Fibroblast of lung (primary cell): ENCODE results near the gene PCDH12. TPM values are rescaled to one million over a fixed set of nuclear protein-coding genes. Genes with fewer than 3 reads are reported as not detected.

Experiments used
- DNase-seq, 2 donors: peaks; one replicate each; pipeline versions ENCODE4 v3.0.0 to v3.0.0-alpha.2; 2010; ENCODE audit warnings: low read depth in 2 of 2
- H2AFZ ChIP-seq: 2 replicates; pipeline ENCODE4 v1.5.1; 2012; ENCODE audit warnings: low read length, control low read depth, inconsistent platforms
- H3K27ac ChIP-seq: 2 replicates; pipeline ENCODE4 v1.5.1; 2011; ENCODE audit warnings: low read length, control low read depth; ENCODE audit not compliant: insufficient read depth
- H3K27me3 ChIP-seq: 2 replicates; pipeline ENCODE4 v1.5.1; 2011; ENCODE audit warnings: mild to moderate bottlenecking, low read length; ENCODE audit not compliant: control insufficient read depth, insufficient read depth
- H3K36me3 ChIP-seq: 2 replicates; pipeline ENCODE4 v1.5.1; 2011; ENCODE audit warnings: low read length; ENCODE audit not compliant: control insufficient read depth, insufficient read depth
- H3K4me1 ChIP-seq: 2 replicates; pipeline ENCODE4 v1.5.1; 2011; ENCODE audit warnings: low read length; ENCODE audit not compliant: control insufficient read depth, insufficient read depth; ENCODE audit errors: extremely low read depth
- H3K4me2 ChIP-seq: 2 replicates; pipeline ENCODE4 v1.5.1; 2011; ENCODE audit warnings: low read length, control low read depth; ENCODE audit not compliant: insufficient read depth; ENCODE audit errors: extremely low read depth
- H3K4me3 ChIP-seq, 4 experiments: fragments of 200-600 bp in 1 of 4; sonication (generic) in 1 of 4; replicated peaks in 1 of 4; 2 replicates each; pipeline ENCODE4 v1.5.1; 2011 to 2016; ENCODE audit warnings: low read length in 4 of 4, low read depth in 3 of 4, mild to moderate bottlenecking in 3 of 4, control low read depth in 2 of 4, inconsistent platforms in 1 of 4, mixed read lengths in 1 of 4; ENCODE audit not compliant: insufficient read depth in 1 of 4; ENCODE audit errors: control extremely low read depth in 1 of 4
- H3K79me2 ChIP-seq: 2 replicates; pipeline ENCODE4 v1.5.1; 2012; ENCODE audit warnings: mild to moderate bottlenecking, low read length, inconsistent platforms; ENCODE audit not compliant: control insufficient read depth, insufficient read depth
- H3K9ac ChIP-seq: 2 replicates; pipeline ENCODE4 v1.5.1; 2011; ENCODE audit warnings: mild to moderate bottlenecking, low read length, control low read depth; ENCODE audit not compliant: insufficient read depth
- H3K9me3 ChIP-seq: 2 replicates; pipeline ENCODE4 v1.5.1; 2012; ENCODE audit warnings: low read depth, low read length; ENCODE audit not compliant: control insufficient read depth, insufficient read depth
- H4K20me1 ChIP-seq: 2 replicates; pipeline ENCODE4 v1.5.1; 2011; ENCODE audit warnings: low read length; ENCODE audit not compliant: control insufficient read depth, insufficient read depth; ENCODE audit errors: extremely low read depth
- CTCF ChIP-seq, 2 donors: IDR thresholded peaks in 1 of 2; conservative IDR thresholded peaks in 1 of 2; 1 replicate in 1 of 2; 2 replicates in 1 of 2; pipeline ENCODE4 v1.5.1; 2011 to 2012; ENCODE audit warnings: low read length in 2 of 2, control low read depth in 1 of 2, inconsistent platforms in 1 of 2, low read depth in 1 of 2, mild to moderate bottlenecking in 1 of 2
- EZH2 ChIP-seq: IDR thresholded peaks from 2 replicates; pipeline ENCODE4 v1.5.1; 2012; ENCODE audit warnings: low read length, control low read depth, mild to moderate bottlenecking; ENCODE audit errors: missing control alignments
- polyA plus RNA-seq, 2 donors: library from polyadenylated mRNA; depleted of rRNA in 1 of 2; stranded (reverse) in 1 of 2; unstranded in 1 of 2; fragments of >200 nt; gene quantifications; 2 replicates each; pipeline ENCODE4 v1.2.1, GENCODE V29; 2011 to 2012; ENCODE audit warnings: missing spikeins in 1 of 2
- total RNA-seq: library from RNA; depleted of rRNA; stranded (reverse); fragments of >200 nt; gene quantifications from 2 replicates; pipeline ENCODE4 v1.2.1, GENCODE V29; 2014

PCDH12 gene
- total and polyA plus RNA-seq, 2 donors (not counting 1 experiment from before 2014, with no cell fraction given) = under 0.01 to 0.02 TPM

- no peak overlapping the region for H3K4me2 ChIP-seq
- no peaks in the 10 kb centered on the region for H3K9me3 ChIP-seq
- H3K27me3 ChIP-seq = peaks cover 3% of the 10 kb centered on the region
- no peaks in the 10 kb centered on the region for H3K4me1 ChIP-seq
- H3K9ac ChIP-seq = no peak overlapping the region
- H4K20me1 ChIP-seq = no peaks in the 10 kb centered on the region
- no peaks in the 10 kb centered on the region for H3K36me3 ChIP-seq
- no peak for TF ChIP-seq EZH2
- TF ChIP-seq CTCF (conservative IDR thresholded peaks at IDR 0.05 in 1 of 2, IDR thresholded peaks at IDR 0.05 in 1 of 2; ENCODE audit: low read depth in 1 of 2, low read length in 2 of 2) = peak; percentile 81 to 89
- H2AFZ ChIP-seq = peak overlapping the region; percentile 84
- H3K27ac ChIP-seq = no peak overlapping the region
- peak; percentile 59 to 82 for DNase-seq
- H3K4me3 ChIP-seq = no peak overlapping the region
- H3K79me2 ChIP-seq = no peaks in the 10 kb centered on the region
These were observed 2.7 kb upstream of the PCDH12 start for GRCh38 chr5:141960449-141961323.

- Histone ChIP-seq H3K79me2 (no peaks in the 10 kb centered on the region), H3K36me3 (no peaks in the 10 kb centered on the region), H3K9ac (no peak overlapping the region), H3K9me3 (no peaks in the 10 kb centered on the region), H4K20me1 (no peaks in the 10 kb centered on the region), H3K4me3 (no peak overlapping the region), H3K27me3 (peaks cover 3% of the 10 kb centered on the region), H3K4me1 (no peaks in the 10 kb centered on the region), H3K27ac (no peak overlapping the region), H2AFZ (no peak overlapping the region), H3K4me2 (no peak overlapping the region)
- no peak for DNase-seq
- TF ChIP-seq EZH2 = no peak
- TF ChIP-seq CTCF (conservative IDR thresholded peaks at IDR 0.05 in 1 of 2, IDR thresholded peaks at IDR 0.05 in 1 of 2; ENCODE audit: low read depth in 1 of 2, low read length in 2 of 2) = peak; percentile 31 to 32
These were observed 2.0 kb upstream of the PCDH12 start for GRCh38 chr5:141960018-141960417.

GRCh38 chr5:141958546-141959172 is 657 bp upstream of the PCDH12 start:
- Histone ChIP-seq H3K27ac (no peak overlapping the region), H3K9ac (no peak overlapping the region)

More at GRCh38 chr5:141958546-141959172, 657 bp upstream of the PCDH12 start:
- Histone ChIP-seq H3K4me3 (no peak overlapping the region), H4K20me1 (no peaks in the 10 kb centered on the region), H3K36me3 (no peaks in the 10 kb centered on the region), H3K4me2 (no peak overlapping the region), H3K27me3 (peaks cover 5% of the 10 kb centered on the region), H3K9me3 (no peaks in the 10 kb centered on the region), H3K79me2 (no peaks in the 10 kb centered on the region), H3K4me1 (no peaks in the 10 kb centered on the region), H2AFZ (no peak overlapping the region)
- TF ChIP-seq EZH2 = no peak
- no peak for TF ChIP-seq CTCF (conservative IDR thresholded peaks at IDR 0.05 in 1 of 2, IDR thresholded peaks at IDR 0.05 in 1 of 2; ENCODE audit: low read depth in 1 of 2, low read length in 2 of 2)
- no peak for DNase-seq
